Measurements from ENCODE around the gene CORO6. TPM values are rescaled to one million over a fixed set of nuclear protein-coding genes. Genes with fewer than 3 reads are reported as not detected.

Gene CORO6
- total RNA-seq, 1 donor from 2014 or later = 0.82 TPM

- DNase-seq (ENCODE audit: low spot score in 2 of 2) = no peak
Observed at GRCh38 chr17:29640413-29640812, 17.7 kb upstream of the CORO6 start.

GRCh38 chr17:29633886-29634285 is 11.2 kb upstream of the CORO6 start:
- no peak for DNase-seq (ENCODE audit: low spot score in 2 of 2)
- no peak for FAIRE-seq

More at GRCh38 chr17:29640413-29640812, 17.7 kb upstream of the CORO6 start:
- no peak for FAIRE-seq

DNA sequence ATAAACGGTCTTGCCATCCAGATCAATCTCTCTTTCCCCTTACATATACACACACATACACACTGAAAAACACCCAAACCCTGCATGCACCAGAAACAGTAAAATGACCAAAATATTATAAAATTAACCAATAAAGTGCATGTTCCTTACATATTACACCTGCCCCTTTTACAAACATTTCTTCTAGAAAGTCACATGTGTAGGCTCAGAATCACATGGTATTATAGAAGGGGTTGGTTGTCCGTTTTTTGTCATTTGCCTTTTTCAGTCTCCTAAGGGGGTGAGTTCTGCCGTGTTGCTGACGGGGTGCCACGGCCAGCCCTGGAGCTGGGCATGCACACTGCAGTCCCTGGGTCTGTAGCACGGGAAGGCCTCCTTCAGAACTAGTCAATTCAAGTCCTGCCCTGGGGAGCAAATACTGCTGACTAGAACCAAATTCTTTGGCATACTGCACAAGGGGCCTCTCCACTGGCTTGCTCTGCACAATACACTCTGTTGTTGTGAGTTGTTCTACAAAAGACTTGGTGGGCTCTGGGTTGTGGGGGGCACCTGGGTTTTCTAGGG is 8.0 kb upstream of the CORO6 start:
- FAIRE-seq (no peak), DNase-seq (ENCODE audit: low spot score in 2 of 2) (no peak)

DNA sequence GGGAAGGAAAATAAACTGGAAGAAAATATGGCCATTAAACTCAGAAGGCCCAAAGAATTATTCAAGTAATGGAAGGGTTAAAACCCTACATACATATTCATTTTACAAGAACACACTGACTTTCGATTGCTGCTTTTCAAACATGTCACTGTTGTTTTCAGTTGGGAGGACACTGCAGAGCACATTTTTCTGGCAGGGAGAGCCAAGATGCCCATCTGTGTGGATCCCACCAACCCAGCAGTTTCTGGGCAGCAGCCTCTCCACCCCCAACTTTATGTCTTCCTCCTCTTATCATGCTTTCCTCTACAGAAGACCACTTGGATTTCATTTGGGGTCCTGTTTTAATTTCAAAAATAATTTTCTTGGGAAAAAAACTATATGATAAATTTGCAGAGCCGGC is 7.1 kb upstream of the CORO6 start:
- DNase-seq (ENCODE audit: low spot score in 2 of 2) = no peak
- no peak for FAIRE-seq

GRCh38 chr17:29628644-29629043 is 5.9 kb upstream of the CORO6 start:
- FAIRE-seq (no peak), DNase-seq (ENCODE audit: low spot score in 2 of 2) (no peak)

DNA sequence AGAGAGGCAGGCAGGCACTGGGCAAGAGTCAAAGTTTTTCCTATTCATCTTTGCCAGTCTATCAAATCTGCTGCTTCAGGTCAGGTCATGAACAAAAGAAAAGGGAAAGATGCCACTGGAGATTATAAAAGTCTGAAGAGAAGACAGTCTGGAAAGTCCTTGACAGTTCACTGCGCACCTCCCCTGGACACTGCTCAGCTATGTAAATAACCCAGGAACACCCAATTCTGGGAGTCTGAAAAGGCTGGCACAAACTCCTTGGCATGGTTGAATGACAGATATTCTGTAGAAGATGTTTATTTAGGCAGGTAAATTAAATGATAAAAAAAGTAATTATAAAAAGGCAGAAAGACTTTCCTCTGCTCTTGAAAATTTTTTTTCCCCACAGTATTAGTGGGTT is 5.2 kb upstream of the CORO6 start:
- no peak for DNase-seq (ENCODE audit: low spot score in 2 of 2)
- FAIRE-seq = no peak

GRCh38 chr17:29625037-29625750 is 2.5 kb upstream of the CORO6 start:
- no peak for FAIRE-seq

GRCh38 chr17:29624586-29624985 is 1.9 kb upstream of the CORO6 start:
- FAIRE-seq = no peak
- DNase-seq (ENCODE audit: low spot score in 2 of 2) = no peak

More at GRCh38 chr17:29625037-29625750, 2.5 kb upstream of the CORO6 start:
- DNase-seq (ENCODE audit: low spot score in 2 of 2) = peak in 1 of 2 donors; percentile 66

- DNase-seq (ENCODE audit: low spot score in 2 of 2) (no peak), FAIRE-seq (no peak)
Observed at GRCh38 chr17:29623283-29623647, 553 bp upstream of the CORO6 start.

DNA sequence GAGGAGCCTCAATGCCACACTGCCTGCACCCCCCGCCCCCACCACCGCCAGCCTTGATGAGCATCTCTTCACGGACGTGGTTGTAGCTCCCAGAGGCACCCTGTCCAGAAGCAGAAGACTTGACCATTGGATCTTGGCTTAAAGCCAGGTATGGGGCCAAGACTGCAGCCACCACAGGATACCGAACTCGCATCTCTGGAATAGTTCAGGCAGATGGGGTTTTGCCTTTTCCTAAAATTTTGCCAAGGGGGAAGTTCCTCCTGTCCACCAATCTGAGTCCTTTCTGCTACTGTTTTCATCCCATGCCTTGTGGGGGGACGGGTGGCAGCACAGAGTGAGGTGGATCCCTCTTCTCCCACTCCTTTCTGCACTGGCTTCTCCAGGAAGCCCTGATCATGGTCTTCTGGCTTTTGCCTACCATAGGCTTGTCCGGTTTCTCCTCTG is 939 bp downstream of the CORO6 start:
- DNase-seq (ENCODE audit: low spot score in 2 of 2) (no peak), FAIRE-seq (no peak)

DNA sequence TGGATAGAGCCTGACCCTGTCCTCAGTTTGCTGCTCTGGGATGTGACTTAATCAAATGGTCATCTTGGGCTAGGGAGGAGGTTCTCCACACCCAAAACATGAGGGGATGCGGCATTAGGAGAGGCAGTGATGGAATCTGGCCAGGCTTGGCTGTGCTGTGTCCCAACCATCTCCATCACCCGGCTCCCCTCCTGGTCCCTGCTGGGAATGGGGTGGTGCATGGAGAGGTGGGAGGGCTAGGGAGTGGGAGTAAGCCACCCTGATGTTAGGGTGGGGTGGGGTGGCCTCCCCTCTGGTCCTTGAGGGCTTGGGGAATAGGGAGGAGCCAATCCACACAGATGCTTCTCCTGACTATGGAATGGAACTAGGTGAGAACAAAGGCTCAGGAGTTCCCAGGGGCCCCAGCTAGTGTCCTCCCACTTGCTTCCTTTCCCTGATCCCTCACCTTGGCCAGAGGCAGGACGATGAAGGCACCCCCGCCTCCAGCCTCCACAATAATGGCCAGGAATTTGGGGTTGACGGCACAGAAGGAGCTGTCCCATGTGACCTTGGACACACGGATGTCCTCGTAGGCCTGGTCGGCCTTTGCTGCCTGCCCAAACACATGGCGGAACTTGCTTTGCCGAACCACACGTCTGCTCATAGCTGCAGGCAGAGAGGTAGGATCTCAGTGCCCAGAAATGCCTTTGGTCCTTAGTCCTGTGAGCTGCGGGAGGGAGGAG is 1.8 kb downstream of the CORO6 start:
- FAIRE-seq (no peak), DNase-seq (ENCODE audit: low spot score in 2 of 2) (no peak)

- no peak for DNase-seq (ENCODE audit: low spot score in 2 of 2)
- FAIRE-seq = no peak
Observed at GRCh38 chr17:29620271-29620670, 2.4 kb downstream of the CORO6 start.

GRCh38 chr17:29619251-29619650 is 3.5 kb downstream of the CORO6 start:
- FAIRE-seq = no peak
- no peak for DNase-seq (ENCODE audit: low spot score in 2 of 2)

DNA sequence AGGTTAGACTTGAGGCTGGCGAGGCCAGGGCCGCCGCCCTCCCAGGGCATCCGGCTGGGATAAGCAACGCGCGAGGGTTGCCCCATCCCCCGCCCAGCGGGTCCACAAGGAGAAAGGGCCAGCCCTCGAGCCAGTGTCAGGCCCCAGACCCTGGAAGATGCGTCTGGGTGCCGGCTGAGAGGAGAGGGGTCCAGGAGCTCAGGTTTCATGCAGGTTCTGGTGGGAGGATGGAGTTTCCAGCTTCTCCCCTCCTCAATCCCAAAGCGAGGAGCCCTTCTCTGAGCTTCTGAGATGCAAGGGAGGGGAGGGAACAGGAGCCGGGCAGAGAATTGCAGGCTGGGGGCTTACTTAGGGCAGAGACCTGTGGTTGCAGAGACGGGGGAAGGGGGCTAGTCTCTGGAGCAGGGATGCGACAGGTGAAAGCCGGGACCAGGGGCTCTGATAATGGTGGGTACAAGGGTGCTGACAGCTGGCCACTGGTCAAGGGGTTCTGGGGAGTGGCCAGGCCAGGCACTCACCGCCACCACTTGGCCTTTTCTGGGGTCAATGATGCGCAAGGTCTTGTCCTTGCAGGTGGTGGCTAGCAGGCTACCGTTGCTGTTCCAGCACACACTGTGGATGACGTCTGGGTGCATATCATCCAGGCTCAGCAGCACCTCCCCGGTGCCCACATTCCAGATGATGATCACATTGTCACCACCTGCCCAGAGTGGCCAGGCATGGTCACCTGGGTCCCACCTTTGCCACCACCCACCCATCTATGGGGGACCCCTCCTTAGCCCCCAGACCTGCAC is 4.2 kb downstream of the CORO6 start:
- DNase-seq (ENCODE audit: low spot score in 2 of 2) (no peak), FAIRE-seq (no peak)

DNA sequence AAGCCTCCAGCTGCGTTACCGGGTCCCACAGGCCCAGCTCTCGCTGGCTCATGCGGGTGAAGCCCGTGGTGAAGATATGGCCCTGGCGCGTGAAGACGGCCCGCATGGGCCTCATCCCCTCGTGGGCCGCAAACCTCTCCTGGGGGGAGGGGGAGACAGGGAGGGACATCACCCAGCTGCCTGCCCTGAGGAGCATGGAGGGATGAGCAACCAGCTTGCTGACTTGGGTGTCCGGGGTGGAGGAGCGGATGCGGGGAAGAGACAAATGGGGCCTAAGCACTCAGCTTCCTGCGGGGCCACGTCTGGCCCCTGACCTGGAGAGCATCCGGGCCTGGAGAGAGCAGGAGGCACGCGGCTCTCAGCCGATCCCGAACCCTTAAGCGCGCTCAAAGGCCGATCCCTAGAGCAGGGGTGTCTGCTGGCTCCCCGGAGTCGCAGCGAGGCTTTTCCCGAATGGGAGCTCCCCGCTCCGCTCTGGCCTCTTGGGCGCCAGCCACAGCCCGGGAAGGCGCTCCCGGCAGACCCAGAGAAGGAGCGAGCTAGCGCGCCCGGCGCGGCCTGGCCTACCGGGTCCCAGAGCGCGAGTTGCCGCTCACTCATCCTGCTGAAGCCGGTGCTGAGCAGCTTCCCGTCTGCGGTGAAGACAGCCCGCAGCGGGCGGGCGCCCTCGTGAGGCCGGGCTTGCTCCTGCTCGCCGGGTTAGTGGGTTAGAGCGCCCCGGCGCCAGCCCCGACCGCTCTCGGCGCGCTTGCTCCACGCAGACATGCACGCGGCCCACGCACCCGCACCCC is 5.0 kb downstream of the CORO6 start:
- FAIRE-seq (no peak), DNase-seq (ENCODE audit: low spot score in 2 of 2) (peak; percentile 78 to 79)

DNA sequence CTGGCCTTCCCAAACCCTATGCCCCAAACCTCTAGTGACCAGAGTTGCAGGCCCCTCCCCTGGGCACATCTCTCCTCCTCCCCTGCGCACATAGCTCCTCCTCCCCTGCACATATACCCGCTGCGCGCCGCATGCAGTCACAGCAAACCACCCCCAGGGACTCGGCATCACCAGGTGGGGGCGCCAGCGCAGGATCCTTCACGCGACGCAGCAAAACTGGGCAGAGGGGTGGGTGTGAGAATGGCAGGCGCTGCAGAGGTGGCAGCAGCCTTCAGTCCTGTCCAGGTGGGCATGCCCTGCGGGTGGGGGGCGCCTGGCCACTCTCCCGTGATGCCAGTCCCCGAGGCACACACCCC is 5.6 kb downstream of the CORO6 start:
- DNase-seq (ENCODE audit: low spot score in 2 of 2) = peak; percentile 74 to 79
- no peak for FAIRE-seq

- FAIRE-seq = no peak
- DNase-seq (ENCODE audit: low spot score in 2 of 2) = no peak
Observed at GRCh38 chr17:29616300-29617048, 6.2 kb downstream of the CORO6 start.

DNA sequence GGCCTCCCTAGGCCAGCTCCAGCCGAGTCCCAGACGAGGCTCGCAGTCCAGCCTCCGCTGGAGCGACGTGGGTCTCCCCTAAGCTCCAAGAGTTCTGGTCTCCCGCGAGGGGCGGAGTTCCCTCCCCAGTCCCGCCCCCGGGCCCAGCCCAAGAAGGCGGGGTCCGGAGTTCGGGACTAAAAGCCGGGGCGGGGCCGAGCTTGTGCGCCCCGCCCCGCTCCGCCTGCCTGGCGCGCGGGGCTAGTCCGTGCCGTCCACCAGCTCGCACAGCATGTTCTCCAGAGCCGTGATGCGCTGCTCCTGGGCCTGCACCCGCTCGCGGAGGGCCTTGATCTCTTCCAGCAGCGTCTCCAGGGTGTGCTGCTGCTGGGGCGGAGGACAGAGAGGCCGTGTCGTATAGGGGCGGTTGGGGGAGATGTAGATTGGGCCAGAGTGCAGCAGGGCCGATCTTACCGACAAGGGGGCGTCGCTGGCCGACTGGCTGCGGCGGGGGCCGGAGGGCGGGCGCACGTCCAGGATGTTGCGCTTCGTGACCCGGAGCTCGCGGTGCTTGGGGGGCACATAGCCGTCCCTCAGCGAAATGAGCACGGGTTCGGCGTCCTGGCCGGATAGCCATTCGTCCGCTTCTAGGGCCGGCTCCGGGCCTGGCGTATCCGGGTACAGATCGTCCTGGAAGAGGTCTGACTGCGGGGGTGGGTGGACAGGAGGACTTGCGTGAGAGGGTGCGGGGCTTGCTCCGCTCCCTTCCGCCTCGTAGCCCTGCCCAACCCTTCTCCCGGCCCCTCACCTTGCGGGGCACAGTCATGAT is 7.0 kb downstream of the CORO6 start:
- FAIRE-seq (no peak), DNase-seq (ENCODE audit: low spot score in 2 of 2) (peak; percentile 94 to 96)

DNA sequence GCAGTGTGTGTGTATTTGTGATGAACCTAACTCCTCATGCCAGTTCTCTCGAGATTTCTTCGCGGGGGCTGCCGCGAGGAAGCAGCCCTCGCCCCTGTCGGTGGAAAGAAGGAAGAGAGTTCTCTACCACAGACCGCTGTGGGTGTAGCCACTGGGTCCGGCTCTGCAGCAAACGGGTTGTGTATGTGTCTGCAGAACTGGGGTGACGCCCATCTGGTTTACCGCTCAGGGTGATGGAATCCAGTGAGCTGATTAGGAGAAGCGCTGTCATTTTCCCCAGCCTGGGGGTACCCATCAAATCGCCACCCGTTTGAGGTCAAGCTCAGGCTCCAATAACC is 7.7 kb downstream of the CORO6 start:
- FAIRE-seq (no peak), DNase-seq (ENCODE audit: low spot score in 2 of 2) (peak in 1 of 2 donors; percentile 57)

All from frontal cortex (tissue), 4 donors.